HG03469 (cell line): Measurements from ENCODE around the gene FBXO24.
"Not testable (repeated sequence)": the region's sequence is repeated elsewhere in the genome, so short reads cannot be mapped to it uniquely, and the experiment has no call there.

ENCODE experiments used
- ATAC-seq: cut with Tn5 transposase; IDR thresholded peaks from one replicate; pipeline ENCODE4 v1.9.1; 2021; ENCODE audit warnings: mild to moderate bottlenecking, moderate library complexity, moderate number of reproducible peaks; ENCODE audit not compliant: unreplicated experiment

Gene FBXO24

GRCh38 chr7:100586266-100587025, at the start of gene FBXO24:
Gene FBXO24, plus strand, starts transcription at chr7:100586328. Its CDS starts 298 bp downstream, at chr7:100586626.
- ATAC-seq, result peak; percentile 76

- ATAC-seq, result not testable (repeated sequence)
Measured at GRCh38 chr7:100536695-100537094, 49.4 kb upstream of the FBXO24 start.

- no peak for ATAC-seq
Measured at GRCh38 chr7:100538348-100538653, 47.8 kb upstream of the FBXO24 start.

GRCh38 chr7:100538654-100539435, 47.3 kb upstream of the FBXO24 start, which contains the start of gene AGFG2:
Gene AGFG2, plus strand, starts transcription at chr7:100539203. Its CDS starts 144 bp downstream, at chr7:100539347.
- ATAC-seq, result peak; percentile 77

GRCh38 chr7:100539436-100540006, 46.6 kb upstream of the FBXO24 start:
- ATAC-seq, result no peak

- no peak for ATAC-seq
Measured at GRCh38 chr7:100540073-100540723, 45.9 kb upstream of the FBXO24 start.

GRCh38 chr7:100541309-100541708, 44.8 kb upstream of the FBXO24 start:
- not testable (repeated sequence) for ATAC-seq

- no peak for ATAC-seq
Measured at GRCh38 chr7:100543586-100543985, 42.5 kb upstream of the FBXO24 start.

GRCh38 chr7:100544386-100544785, 41.7 kb upstream of the FBXO24 start:
- no peak for ATAC-seq

GRCh38 chr7:100544967-100545359, 41.2 kb upstream of the FBXO24 start:
- no peak for ATAC-seq

- no peak for ATAC-seq
Measured at GRCh38 chr7:100545360-100546128, 40.6 kb upstream of the FBXO24 start.

- ATAC-seq, result no peak
Measured at GRCh38 chr7:100546129-100546925, 39.8 kb upstream of the FBXO24 start.

GRCh38 chr7:100546926-100547800, 39.0 kb upstream of the FBXO24 start:
- no peak for ATAC-seq

- no peak for ATAC-seq
Measured at GRCh38 chr7:100547872-100548271, 38.3 kb upstream of the FBXO24 start.

GRCh38 chr7:100548446-100548845, 37.7 kb upstream of the FBXO24 start:
- ATAC-seq, result not testable (repeated sequence)

GRCh38 chr7:100552532-100552931, 33.6 kb upstream of the FBXO24 start:
- ATAC-seq, result no peak

- no peak for ATAC-seq
Measured at GRCh38 chr7:100553032-100553431, 33.1 kb upstream of the FBXO24 start.

- no peak for ATAC-seq
Measured at GRCh38 chr7:100555701-100556100, 30.4 kb upstream of the FBXO24 start.

- ATAC-seq, result no peak
Measured at GRCh38 chr7:100556541-100556940, 29.6 kb upstream of the FBXO24 start.
